ELR (cell line): ENCODE data around the gene EXOSC1.
"Not testable (repeated sequence)": the region's sequence is repeated elsewhere in the genome, so short reads cannot be mapped to it uniquely, and the experiment has no call there.

Experiments
- DNase-seq: peaks from one replicate; pipeline ENCODE4 v3.0.0-alpha.2; 2015; ENCODE audit warnings: low read depth

The EXOSC1 gene

GRCh38 chr10:97459111-97459510 lies 13.3 kb upstream of the EXOSC1 start:
- DNase-seq: no peak

- DNase-seq: no peak
These were observed 10.9 kb upstream of the EXOSC1 start for GRCh38 chr10:97456686-97457065.

GRCh38 chr10:97456034-97456685 lies 10.4 kb upstream of the EXOSC1 start:
- DNase-seq: no peak

- DNase-seq: no peak
These were observed 8.7 kb upstream of the EXOSC1 start for GRCh38 chr10:97454330-97455036.

GRCh38 chr10:97452352-97452751 lies 6.5 kb upstream of the EXOSC1 start:
- DNase-seq: no peak

- DNase-seq: no peak
These were observed 5.8 kb upstream of the EXOSC1 start for GRCh38 chr10:97451605-97452004.

GRCh38 chr10:97450828-97451227 lies 5.0 kb upstream of the EXOSC1 start:
- no peak for DNase-seq

GRCh38 chr10:97445357-97445721 lies 467 bp downstream of the EXOSC1 start:
- no peak for DNase-seq

GRCh38 chr10:97444212-97444611 lies 1.6 kb downstream of the EXOSC1 start:
- DNase-seq: no peak

- no peak for DNase-seq
These were observed 3.5 kb downstream of the EXOSC1 start for GRCh38 chr10:97442277-97442676.

- DNase-seq: no peak
These were observed 10.6 kb downstream of the EXOSC1 start for GRCh38 chr10:97435211-97435610.

- no peak for DNase-seq
These were observed 11.2 kb downstream of the EXOSC1 start for GRCh38 chr10:97434557-97434956.

GRCh38 chr10:97434055-97434454 lies 11.8 kb downstream of the EXOSC1 start:
- peak; percentile 47 for DNase-seq

GRCh38 chr10:97428572-97428981 lies 17.2 kb downstream of the EXOSC1 start:
- peak; percentile 65 for DNase-seq

GRCh38 chr10:97427571-97428179 lies 18.1 kb downstream of the EXOSC1 start:
- DNase-seq: peak; percentile 63

- DNase-seq: peak; percentile 43
These were observed 18.8 kb downstream of the EXOSC1 start for GRCh38 chr10:97426776-97427570.

GRCh38 chr10:97425964-97426775 lies 19.6 kb downstream of the EXOSC1 start, which contains the start of gene PGAM1:
PGAM1 (plus strand) TSS chr10:97426191; CDS start chr10:97426308, 117 bp downstream.
- peak; percentile 94 for DNase-seq

GRCh38 chr10:97423757-97424098 lies 22.1 kb downstream of the EXOSC1 start:
- not testable (repeated sequence) for DNase-seq

GRCh38 chr10:97416565-97416964 lies 29.2 kb downstream of the EXOSC1 start:
- no peak for DNase-seq

- peak; percentile 12 for DNase-seq
These were observed 32.9 kb downstream of the EXOSC1 start for GRCh38 chr10:97412891-97413304.

- peak; percentile 69 for DNase-seq
These were observed 34.4 kb downstream of the EXOSC1 start for GRCh38 chr10:97411406-97411805.
